GM18526 (cell line): ENCODE data around the gene SOX1.

Experiments
- POLR2A ChIP-seq: IDR thresholded peaks from 3 replicates; pipeline ENCODE4 v1.6.1; 2011; ENCODE audit not compliant: insufficient read length; ENCODE audit errors: extremely low read depth

SOX1 gene

DNA sequence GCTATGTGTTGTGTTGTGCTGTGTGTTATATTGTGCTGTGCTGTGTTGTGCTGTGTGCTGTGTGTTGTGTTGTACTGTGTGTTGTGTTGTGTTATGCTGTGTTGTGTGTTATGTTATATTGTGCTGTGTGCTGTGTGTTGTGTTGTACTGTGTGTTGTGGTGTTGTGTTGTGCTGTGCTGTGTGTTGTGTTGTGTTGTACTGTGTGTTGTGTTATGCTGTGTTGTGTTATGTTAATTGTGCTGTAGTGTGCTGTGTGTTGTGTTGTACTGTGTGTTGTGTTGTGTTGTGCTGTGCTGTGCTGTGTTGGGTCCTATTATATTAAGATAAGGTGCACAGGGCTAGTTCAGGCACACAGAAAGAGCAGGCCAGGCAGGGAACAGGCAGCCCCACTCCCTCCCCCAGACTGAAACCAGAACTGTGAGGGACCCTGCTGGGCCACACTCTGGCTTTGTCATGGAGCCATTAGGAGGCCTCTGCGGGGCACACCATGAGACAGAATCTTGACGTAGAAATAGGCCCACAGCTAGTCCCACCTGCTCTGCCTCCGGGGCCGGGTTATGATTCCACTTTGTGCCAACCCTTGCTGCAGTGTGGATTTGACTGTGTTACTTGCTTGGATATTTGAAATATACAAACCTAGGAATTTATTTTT lies 12.1 kb downstream of the SOX1 start:
- TF ChIP-seq POLR2A = no peak

- TF ChIP-seq POLR2A = no peak
These were observed 12.7 kb downstream of the SOX1 start for GRCh38 chr13:112079696-112080095.

- no peak for TF ChIP-seq POLR2A
These were observed 17.0 kb downstream of the SOX1 start for GRCh38 chr13:112083971-112084370.

DNA sequence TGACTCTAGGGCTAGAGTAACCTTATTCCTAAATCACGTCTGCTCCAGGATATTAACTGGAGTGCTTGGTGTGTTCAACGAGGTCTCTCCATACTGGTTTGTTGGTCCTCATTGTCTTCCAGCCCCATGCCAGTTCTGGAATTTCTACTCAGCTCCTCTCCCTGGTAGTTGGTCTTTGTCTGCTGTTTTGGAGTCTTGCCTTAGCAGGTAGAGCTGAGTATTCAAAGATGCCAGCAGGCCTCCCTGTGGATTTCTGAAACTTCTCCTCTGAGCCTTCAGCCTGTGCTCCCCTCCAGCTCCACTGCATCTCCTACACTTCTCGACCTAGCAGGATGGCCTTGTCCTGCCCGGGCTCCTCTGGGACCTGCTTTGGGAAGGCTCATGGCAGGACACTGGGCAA lies 25.5 kb downstream of the SOX1 start:
- TF ChIP-seq POLR2A = no peak

GRCh38 chr13:112095354-112095753 lies 28.4 kb downstream of the SOX1 start:
- no peak for TF ChIP-seq POLR2A

GRCh38 chr13:112096959-112097358 lies 30.0 kb downstream of the SOX1 start:
- no peak for TF ChIP-seq POLR2A

- no peak for TF ChIP-seq POLR2A
These were observed 30.8 kb downstream of the SOX1 start for GRCh38 chr13:112097770-112098169.

- no peak for TF ChIP-seq POLR2A
These were observed 31.8 kb downstream of the SOX1 start for GRCh38 chr13:112098699-112099098.

DNA sequence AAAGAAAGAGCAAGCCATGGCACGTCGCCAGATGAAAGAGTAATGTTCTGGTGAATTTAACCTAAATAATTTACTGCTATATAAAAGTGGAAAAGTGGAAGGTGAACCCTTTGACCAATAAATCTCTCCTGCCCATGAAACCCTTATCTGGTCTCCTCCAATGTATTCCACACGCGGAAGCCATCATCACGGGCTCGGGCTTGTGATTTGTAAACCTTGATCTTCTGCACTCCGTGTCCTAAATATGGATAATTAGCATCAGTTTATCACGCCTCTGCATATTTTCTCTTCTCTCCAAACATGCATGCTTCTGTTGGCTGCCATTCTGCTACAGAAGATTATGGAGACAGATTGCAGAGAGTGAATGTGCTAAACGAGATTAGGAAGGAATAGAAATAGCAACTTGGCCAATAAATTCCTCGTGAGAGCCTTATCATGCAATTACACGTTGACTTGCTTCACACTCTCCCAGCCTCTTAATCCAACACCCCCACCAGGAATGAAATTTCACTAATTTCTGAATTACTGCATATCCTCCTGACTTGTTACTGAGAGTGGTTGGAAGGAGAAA lies 34.5 kb downstream of the SOX1 start:
- no peak for TF ChIP-seq POLR2A

- no peak for TF ChIP-seq POLR2A
These were observed 35.3 kb downstream of the SOX1 start for GRCh38 chr13:112102243-112102642.

DNA sequence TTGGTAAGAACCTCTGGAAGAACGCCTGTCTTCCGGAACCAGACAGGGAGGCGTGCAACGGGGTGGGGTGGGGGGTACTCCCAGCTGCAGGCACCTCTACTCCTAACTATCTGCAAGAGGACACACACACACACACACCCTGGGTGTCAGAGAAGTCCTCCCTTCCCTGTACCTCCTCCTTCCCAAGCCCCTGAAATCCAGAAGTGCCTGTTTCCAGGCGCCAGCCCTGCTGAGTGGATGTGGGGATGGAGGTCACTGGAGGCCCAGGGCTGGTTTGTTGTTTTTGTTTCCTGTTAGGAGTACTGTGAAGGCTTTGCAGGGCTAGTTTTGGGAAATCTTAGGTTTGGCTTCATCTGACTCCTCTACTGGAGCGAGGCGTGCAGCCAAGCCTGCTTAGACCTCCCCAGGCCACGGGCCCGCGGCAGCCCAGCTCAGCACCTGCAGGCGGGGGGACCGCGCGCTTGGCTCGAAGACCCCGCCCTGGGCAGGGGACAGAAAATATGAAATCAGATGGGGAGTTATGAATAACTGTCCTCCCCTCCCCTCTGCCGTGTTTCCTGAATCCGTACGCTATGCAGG lies 36.4 kb downstream of the SOX1 start:
- no peak for TF ChIP-seq POLR2A

DNA sequence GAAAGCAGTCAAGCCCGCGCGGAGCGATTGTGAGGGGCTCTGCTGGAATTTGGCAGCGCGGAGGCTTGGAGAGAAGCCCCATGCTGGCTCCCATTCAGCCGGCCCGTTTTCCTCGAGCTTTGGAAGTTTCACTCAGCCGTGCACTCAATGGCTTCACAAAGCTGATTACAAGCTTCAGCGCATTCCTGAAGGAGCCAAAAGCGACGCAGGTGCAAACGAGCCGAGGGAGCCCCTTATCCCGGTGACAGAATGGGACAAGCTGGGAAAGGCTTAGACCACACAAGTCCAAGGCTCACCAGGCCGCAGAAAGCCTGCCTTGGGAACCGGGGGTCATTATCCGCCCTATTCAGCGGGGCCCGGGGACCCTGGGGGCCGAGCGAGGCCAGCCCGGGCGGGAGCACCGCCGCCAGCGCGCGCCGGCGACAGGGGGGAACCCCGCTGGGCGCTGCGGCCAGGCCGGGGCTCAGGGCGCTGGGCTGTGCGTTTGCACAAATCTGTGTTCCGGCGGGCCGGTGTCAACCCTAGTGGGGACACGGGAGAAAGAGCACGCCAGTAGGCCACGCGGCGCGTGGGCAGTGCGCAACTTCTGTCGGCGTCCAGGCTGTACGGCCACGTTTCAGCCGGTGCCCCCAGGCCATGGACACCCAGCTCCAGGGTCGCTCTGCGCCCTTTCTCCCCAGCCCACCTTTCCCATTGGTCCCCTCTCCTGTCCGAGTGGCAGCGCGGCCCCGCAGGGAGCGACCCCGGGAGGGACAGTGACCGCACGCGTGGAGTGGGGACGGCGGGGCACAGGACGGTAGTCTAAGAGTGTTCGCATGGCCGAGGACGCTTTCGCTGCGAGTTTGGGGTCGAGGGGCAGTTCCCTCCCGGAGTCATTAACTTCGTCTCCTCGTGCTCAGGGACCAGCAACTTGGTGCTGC lies 37.3 kb downstream of the SOX1 start:
- no peak for TF ChIP-seq POLR2A

- TF ChIP-seq POLR2A = no peak
These were observed 37.9 kb downstream of the SOX1 start for GRCh38 chr13:112104881-112105234.

- TF ChIP-seq POLR2A = no peak
These were observed 38.3 kb downstream of the SOX1 start for GRCh38 chr13:112105244-112105681.

- TF ChIP-seq POLR2A = no peak
These were observed 38.9 kb downstream of the SOX1 start for GRCh38 chr13:112105892-112106291.
